ENCODE data around the gene NPRL2.
"Not testable (repeated sequence)": the region's sequence is repeated elsewhere in the genome, so short reads cannot be mapped to it uniquely, and the experiment has no call there.

The NPRL2 gene

DNA sequence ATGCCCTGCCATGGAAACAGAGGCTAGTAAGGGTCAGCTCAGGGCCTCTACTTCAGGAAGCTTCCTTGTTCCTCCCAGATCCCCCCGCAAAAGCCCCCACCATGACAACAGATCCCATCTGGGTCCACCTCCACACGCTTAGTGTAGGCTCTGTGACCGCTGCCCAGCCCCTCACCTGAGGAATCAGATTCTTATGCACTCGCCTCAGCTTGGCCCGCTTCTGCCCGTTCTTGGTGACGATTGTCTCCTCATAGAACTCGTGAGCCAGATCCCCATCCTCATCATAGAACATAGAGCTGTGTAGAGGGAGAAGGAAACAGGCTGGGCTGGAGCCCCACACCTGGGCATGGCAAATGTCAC is 24.4 kb downstream of the NPRL2 start:
- DNase-seq: no peak

DNA sequence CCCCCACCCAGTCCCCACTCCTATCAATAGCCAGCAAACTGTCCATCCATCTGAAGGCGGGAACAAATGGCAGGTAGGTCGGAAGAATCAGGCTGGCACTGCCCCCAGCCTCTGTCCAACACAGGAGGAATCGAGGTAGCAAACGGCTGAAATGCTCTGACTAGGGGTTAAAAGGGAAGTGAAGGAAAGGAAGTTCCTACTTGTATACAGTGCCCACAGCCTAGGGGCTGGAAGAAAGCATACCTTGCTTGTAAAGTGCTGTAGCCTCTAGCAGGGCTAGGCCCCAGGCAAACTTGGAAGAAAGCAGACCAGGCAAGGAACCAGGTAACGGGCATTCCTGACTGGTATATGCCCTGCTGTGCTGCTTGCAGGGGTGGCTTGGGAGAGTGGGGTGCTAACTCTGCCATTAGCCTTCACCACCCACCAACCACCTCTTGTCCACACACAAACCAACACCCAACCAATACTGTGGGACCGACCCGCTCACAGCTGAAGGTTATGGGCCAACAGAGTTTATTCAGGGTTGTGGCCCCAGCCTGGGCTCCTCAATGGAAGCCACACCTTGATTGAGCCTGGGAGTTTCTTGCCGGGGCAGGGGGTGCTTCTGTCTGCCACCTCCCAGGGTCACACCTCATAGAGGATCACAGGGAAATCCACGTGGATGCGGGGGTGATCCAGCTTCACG is 24.9 kb downstream of the NPRL2 start:
- no peak for DNase-seq

DNA sequence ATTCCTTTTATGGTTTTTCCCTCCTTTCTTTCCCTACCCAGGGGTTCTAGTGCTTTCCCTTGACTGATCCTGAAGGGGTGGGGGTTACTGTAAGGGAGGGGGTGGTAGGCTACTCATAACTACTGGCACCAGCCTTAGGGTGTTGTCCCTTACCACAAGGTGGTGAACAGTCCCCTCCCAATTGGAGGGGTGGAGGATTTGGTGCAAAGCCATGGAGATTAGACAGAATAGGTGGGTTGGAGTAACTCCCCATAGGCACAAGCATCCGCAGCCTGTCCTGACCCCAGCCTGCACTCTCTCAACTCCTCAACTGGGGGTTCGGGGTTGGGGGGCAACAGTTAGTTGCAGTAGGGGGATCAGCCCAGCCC is 25.5 kb downstream of the NPRL2 start:
- DNase-seq: no peak

DNA sequence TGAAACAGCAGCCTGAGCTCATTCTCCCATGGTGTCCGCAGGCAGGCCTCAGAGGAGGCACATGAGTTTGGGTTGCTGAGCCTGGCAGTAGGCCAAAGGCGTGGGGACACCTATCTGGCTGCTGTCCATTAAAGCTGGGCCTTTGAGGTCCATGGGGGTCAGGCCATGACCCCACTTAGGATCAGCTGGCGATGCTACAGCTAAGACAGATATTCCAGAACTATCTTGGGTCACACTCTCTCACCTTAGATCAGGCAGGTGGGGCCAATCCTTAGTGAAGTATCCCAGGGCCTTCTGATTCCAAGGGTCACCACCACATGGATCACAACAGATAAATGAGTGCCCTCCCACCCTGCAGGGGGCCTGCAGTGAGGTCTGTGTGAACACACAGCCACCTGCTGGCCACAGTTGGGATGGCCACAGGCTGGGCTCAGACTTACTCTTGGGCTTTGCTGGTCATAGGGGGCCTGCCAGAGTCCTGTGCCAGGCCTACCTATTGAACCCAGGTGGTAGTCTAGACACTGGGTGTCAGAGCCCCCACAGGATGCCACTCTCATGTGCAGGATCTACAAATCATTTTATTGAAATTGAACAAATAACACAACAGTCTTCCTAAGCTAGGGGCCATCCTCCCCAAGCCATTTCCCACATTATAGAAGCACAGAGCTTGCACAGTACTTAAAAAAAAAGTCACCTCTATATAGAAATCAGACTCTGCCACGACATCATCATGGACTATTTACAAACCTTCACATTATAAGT is 26.0 kb downstream of the NPRL2 start:
- DNase-seq: peak; percentile 60 to 63

DNA sequence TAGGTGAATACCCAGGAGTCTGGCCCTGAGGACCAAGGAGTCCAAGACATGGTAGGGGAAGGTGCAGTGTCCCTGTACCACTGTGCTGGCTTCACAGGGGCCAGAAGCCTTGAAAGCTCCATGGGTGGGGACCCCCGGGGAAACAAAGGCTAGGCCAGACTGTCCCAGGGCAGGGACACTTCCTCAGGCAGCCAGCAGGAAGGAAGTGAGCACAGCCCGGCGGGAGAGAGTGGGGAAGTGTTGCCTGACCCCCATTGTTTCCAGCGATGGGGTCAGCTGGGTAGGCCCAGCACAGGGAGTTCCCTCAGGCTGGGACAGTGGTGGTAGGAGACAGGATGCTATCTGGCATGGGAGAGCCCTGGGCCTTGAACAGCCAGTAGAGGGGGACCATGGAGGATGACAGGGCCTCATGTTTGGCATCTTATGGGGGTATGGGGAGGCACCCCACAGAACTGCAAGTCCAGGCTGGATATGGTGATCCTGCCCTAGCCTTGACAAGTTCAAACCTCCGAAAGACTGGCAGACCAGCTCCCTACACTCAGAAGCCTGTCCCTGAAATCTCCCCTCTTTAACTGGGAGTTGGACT is 26.9 kb downstream of the NPRL2 start:
- DNase-seq: peak in 1 of 2 donors; percentile 21

DNA sequence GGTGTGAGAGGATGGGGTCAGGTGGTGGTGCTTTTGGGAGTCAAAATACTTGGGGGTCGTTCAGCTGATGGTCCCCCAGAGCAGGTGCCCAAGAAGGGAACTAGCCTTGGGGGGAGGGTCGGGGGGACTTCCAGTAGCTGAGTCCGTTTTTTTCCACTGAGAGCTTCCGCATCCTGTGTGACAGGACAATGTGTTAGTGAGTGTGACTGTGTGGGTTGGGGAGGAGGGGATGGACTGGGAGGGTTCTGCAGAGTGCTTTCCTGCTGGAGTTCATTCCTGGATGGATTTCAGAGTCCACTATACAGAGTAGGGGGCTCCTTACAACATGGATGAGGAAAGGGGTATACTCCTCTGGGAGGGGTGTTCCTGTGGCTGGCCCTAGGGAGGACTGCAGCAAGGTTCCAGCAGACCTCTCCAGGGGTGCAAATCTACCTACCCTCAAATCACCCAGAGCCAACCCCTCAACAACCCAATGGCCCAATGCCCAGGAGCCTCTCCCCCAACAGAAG is 27.4 kb downstream of the NPRL2 start:
- peak; percentile 44 to 59 for DNase-seq

DNA sequence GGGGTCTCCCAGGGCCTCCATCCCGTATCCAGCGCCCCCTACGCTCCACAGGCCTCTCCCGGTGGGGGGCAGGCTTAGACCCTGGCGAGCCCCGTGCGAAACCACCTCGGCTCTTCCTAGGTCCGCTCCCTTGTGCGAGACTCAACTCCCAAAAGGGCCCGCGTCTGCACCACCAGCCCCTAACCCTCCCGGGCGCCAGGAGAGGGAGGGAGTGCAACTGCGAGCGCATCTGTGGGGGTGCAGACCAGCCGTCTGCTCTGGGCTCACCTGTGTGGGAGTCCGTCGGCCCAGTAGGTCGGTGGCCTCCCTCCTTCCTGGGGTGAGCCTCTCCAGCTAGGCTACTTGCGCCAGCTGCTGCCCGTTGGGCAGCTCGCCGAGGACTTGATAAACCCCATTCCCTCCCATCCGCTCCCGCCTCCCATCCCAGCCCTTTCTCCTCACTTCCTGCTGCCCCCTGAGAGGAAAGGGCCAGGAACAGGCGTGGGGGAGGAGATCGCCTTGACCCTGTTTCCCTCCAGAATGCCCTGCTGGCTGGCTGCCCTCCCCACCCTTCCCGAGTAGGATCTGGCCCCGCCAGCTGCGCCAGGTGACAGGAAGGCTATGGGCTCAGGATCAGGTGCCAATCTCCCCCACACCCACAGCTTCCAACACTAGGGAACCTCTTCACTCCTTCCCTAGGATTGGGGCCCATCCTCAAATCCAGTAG is 28.0 kb downstream of the NPRL2 start, which contains the start of gene HYAL2:
Gene HYAL2 (minus strand): TSS at position 360 of the 706 bp plus-strand sequence. CDS start 2,256 bp downstream, outside the sequence.
- no peak for DNase-seq

DNA sequence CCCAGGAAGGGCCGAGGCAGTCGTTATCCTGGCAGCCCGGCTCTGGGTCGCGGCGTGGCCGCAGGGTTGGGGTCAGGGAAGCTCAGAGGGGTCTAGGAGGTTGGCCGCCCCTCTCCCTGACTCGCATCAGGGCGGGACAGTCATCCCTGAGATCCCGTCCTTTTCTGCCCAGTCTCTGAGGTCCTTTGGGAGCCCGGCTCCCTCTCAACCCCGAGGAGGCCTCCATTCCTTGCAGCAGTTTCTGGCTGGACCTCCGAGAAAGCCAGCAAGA is 28.5 kb downstream of the NPRL2 start:
- DNase-seq: no peak

DNA sequence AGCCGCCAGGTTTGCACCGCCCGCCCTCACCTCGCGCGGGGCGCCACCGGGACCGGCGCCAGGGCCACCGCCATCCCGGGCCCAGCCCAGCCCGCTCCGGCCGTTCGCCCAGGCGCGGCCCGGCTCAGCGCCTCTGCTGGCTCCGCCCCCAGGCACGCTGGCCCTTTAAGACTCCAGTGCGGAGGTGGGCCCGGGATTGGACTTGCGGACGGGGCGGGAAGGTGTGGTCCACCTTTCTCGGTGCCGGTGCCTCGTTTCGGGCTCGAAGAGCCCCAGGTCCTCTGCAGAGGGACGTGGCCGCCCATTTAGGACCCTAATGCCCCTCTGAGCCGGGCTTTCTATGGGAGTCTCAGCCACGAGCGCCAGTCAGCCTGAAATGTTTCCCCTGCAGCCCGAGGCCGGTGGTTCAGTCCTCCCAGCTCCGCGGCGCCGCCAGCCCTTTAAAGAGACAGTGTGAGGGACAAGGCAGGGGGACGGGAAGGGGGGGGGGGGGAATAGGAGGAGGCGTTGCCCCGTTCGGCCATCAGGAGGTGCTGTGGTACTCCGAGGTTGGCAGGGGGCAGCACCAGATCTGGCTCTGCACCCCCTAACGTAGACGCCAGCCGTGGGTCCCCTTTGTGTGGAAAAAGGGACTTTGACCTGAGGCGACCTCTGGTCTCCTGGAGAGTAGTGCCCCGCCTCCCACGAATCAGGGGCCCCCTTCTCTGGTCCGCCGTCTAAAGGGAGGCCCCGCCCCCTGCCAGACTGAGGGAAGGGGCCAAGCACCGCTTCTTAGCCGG is 29.1 kb downstream of the NPRL2 start:
- DNase-seq: peak; percentile 81 to 91

DNA sequence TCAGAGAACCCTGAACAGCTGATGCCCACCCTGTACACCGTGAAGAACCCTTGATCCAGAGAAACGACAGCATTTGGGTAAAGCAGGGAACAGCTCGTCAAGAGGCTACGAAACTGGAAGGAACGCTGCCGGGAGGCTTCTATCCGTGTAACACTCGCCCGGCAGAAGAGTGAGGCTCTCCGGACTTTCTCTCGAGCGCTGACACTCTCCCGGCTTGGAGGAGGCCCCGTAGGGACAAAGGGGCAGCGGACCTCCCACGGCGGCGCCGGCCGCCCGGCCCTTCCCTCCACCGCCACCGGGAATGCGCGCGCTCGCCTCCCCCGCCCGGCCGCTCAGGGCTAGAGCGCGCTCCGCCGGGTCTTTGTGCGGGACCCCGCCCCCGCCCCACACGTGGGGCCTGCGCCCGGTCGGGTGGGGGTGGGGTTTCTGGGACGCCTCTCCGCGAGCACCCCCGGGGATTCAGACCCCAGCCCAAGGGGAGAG is 29.7 kb downstream of the NPRL2 start:
- peak; percentile 60 to 78 for DNase-seq

DNA sequence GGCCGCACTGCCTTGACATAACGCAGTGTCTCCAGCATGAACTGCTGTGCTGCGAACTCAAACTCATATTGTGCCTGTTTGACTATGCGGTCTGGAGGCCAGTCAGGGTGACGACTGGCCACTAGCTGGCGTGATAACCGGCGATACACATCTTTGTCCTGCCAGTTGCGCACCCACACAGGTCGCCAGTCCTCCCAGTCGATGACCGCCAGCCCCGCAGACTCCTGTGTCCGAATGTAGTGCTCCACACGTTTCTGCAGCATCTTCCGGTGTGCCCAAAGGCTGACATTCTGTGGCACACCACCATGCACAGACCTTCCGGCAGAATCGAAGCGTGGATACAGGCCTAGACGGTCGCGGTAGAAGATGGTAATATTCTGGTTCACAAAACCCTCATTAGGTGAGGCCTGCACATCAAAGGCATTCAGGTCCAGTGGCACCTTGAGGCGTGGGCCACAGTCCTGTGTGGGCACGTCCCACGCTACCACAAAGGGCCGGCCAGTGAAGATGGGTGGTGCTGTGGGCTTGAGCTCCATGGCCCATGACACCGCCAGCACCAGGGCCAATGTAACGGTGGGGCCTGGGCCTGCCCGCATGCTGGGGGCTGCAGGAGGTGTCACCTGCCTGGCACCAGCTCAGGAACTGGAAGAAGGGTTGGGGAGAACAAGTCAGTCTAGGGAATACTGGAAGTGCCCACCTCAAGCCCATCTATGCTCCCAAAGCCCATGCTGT is 30.5 kb downstream of the NPRL2 start:
- no peak for DNase-seq

DNA sequence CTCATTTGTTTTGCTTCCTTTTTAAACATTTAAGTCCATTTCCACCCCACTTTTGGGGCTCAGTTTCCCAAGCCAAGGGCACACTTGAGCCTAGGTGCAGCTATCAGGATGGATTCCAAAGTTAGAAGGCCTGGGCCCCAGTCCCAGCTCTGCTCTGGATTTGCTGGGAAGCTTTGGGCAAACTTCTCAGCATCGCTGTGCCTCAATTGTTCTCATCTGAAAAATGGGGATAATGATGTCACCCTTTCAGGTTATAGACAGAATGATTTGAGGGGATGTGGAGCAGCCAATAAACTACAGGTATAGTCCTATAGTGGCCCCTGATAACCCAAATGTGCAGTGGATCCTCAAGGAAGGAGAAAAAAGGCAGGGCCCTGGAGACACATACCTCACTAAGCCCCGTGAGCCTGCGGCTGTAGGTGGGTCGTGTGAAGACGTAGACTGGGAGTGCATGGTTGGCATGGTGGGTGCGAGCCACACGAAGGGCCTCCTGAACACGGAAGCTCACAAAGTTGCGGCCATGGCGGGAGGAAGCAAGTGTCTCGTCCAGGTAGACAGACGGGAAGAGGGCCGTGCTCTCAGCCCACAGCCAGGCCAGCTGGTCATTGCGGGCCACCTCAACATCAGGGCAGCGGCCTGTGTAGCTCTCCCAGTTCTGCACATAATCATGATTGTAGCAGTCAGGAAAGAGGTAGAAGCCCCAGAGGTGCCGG is 31.2 kb downstream of the NPRL2 start:
- no peak for DNase-seq

DNA sequence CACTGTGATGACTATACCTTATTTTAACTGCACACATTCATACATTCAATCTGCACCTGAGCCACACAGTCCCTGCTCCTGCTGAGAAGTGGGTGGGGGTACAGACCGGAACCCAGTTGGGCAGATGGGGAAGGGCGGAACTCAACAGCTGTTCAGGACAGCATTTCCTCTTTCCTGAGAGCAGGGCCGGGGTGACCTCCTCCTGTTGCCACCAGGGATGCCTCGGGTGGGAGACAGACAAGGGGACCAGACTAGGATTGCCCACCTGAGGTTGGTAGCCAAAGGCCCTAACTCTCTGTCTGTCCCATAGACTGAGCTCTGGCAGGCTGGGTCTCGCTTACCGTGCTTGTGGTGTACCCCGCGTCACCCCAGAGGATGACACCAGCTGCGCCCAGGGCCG is 32.0 kb downstream of the NPRL2 start:
- peak; percentile 31 to 36 for DNase-seq

DNA sequence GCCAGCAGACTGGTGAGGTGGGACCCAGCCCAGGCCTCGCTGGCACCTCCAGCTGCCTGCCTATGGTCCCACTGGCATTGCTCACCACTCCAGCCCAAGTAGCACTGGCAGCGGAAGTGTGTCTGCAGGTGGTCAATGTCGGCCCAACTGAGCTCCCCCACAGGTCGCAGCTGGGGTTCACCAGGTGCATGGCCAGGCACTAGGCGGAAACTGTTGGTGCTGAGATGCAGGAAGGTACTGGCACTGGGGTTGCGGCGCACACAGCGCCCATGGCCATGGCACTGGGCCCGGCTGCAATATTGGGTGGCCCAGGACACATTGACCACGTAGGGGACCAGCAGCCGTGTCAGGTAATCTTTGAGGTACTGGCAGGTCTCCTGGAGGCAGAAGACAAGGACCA is 32.4 kb downstream of the NPRL2 start:
- DNase-seq: no peak

DNA sequence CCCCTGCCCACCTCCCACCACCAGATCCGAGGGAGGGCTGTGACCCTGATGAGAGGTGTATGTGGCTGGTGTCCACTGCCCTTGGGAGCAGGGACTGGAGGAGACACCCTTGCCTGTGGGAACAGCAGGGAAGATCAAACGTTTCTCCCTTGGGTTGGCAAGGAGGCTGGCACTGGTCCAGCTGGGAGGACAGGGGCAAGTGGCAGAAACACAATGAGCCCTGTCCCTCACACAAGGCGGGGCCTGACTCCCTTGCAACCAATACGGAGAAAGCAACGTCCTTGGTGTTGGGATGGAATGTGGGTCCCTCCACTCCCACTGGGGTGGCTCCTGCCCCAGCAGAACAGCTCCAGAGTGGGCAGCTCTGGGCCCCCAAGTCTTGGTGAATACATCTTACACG is 33.3 kb downstream of the NPRL2 start:
- no peak for DNase-seq

DNA sequence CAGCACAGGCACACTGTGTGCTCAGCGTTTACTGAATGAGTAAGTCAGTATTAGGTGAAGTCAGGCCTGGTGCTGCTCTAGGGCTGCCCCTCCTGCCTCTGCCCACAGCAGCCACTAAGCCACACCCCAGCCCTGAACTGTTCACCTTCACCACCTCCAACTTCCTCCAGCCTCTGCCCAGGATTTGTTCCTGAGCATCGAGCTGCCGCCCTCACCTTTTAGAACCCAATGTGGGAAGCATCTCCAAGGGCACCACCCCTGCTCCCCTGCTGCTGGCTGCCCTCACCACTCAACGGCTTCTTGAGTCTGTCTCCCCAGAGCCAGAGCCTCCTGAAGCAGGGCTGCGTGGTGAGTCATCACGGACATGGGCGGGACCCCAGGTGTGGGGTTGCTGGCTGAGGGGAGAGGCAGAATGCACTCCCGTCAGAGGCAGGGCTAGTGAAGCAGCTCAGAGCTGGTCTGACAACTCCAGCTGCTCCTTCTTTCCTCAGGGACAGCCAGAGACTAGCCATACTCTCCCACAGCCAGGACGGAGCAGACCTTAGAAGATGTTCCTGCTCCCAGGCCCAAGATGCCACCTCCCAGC is 33.8 kb downstream of the NPRL2 start:
- no peak for DNase-seq

DNA sequence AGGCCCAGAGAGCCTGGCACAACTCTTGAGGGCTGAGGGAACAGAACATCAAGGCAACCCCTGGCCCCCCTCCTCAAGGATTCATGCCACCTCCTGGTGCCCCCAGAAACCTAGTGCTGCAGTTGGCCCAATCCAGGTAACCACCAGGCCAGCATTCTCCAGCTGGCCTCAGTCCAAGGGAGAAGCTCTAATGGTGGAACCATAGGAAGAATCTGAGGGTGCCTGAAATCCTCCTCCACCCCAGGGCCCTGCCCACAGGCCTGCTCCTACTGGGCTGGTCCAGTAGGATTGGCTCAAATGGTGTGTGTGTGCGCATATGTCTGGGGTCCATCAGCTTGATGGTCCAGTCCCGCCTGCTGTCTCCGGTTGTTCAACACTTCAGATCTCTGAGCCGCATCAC is 35.8 kb downstream of the NPRL2 start:
- no peak for DNase-seq

DNA sequence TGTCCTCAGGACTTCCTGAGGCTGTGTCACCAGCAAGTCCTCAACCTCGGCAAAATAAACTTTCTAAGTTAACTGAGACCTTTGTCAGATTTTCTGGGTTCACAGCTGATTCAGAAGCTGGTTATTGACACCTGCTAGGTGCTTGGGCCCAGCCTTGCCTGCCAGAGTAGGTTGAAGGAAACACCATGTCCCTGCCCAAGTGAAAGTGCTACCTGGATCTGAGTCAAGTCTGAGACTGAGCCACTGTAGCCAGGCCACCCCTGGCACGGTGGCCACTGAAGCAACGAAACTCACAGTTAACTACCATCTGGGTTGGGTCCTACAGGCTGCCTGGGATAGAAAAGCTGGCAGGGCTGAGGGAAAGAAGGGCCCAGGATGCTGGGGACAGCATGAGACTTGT is 36.2 kb downstream of the NPRL2 start:
- DNase-seq: no peak

DNA sequence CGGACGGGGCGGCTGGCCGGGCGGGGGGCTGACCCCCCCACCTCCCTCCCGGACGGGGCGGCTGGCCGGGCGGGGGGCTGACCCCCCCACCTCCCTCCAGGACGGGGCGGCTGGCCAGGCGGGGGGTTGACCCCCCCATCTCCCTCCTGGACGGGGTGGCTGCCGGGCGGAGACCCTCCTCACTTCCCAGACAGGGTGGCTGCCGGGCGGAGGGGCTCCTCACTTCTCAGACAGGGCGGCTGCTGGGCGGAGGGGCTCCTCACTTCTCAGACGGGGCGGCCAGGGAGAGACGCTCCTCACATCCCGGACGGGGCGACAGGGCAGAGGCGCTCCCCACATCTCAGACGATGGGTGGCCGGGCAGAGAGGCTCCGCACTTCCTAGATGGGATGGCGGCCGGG is 38.5 kb downstream of the NPRL2 start:
- DNase-seq: not testable (repeated sequence)

DNA sequence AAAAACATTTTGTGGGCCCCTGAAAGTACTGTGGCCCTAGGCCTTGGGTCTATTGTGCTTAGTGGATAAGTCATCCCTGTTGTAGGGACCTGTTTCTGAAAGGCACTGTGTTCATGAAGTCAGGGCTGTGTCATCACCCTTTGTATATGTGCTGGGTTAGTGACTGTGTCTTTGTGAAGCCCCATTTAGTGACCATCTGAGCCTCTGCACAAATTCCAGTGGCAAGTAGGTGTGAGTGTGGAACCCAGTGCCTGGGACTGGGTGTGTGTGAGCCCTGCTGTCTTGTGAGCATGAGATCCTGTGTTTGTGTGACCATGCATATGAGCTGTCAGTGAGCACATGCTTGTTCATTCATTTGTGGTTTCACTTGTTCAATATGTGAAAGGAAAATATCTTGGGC is 46.0 kb downstream of the NPRL2 start:
- no peak for DNase-seq

Data from inflammatory macrophage (primary cell).